CD4-positive, alpha-beta T cell (primary cell): ENCODE results near the gene C1QTNF8. TPM values are rescaled to one million over a fixed set of nuclear protein-coding genes. Genes with fewer than 3 reads are reported as not detected.

ENCODE experiments used
- ATAC-seq: fragments of 200-7000 bp; cut with Tn5 transposase; one replicate; pipeline ENCODE4 v1.10.0; 2022; ENCODE audit warnings: mild to moderate bottlenecking; ENCODE audit not compliant: poor library complexity
- CTCF ChIA-PET: fragments of 350-600 bp; sonication (Branson Sonifier 250); formaldehyde crosslinking; loops from one replicate; lab custom pipeline; 2021; ENCODE audit warnings: antibody characterized with exemption, inconsistent platforms; lab: Charles Lee
- POLR2A ChIA-PET: fragments of 350-600 bp; sonication (Branson Sonifier 250); formaldehyde crosslinking; loops from one replicate; lab custom pipeline; 2021; ENCODE audit warnings: antibody characterized with exemption, inconsistent platforms; lab: Charles Lee
- DNase-seq, 14 experiments: peaks; one replicate each; pipeline ENCODE4 v3.0.0-alpha.2; 2013 to 2020; ENCODE audit warnings: mixed read lengths in 2 of 14
- H3K27ac ChIP-seq, 2 donors: one replicate each; pipeline versions ENCODE4 v1.5.1 to v1.7.0; 2013; ENCODE audit warnings: low read length in 2 of 2, low read depth in 1 of 2, mild to moderate bottlenecking in 1 of 2
- H3K27me3 ChIP-seq, 2 experiments: 1 replicate in 1 of 2; 2 replicates in 1 of 2; pipeline versions ENCODE4 v1.6.1 to v1.7.0; 2013; ENCODE audit warnings: low read length in 2 of 2, control low read depth in 1 of 2, mild to moderate bottlenecking in 1 of 2, moderate library complexity in 1 of 2; ENCODE audit not compliant: insufficient read depth in 2 of 2, control insufficient read depth in 1 of 2
- H3K36me3 ChIP-seq: one replicate; pipeline ENCODE4 v1.6.1; 2013; ENCODE audit warnings: low read length, control low read depth; ENCODE audit not compliant: insufficient read depth
- H3K4me1 ChIP-seq: one replicate; pipeline ENCODE4 v1.6.1; 2013; ENCODE audit warnings: low read length, control low read depth; ENCODE audit not compliant: insufficient read depth
- H3K4me3 ChIP-seq: one replicate; pipeline ENCODE4 v1.5.1; 2013; ENCODE audit warnings: mild to moderate bottlenecking, low read length, moderate library complexity
- H3K9me3 ChIP-seq, 2 experiments: 1 replicate in 1 of 2; 2 replicates in 1 of 2; pipeline versions ENCODE4 v1.6.1 to v1.7.0; 2013; ENCODE audit warnings: low read length in 2 of 2, mild to moderate bottlenecking in 2 of 2, control low read depth in 1 of 2, moderate library complexity in 1 of 2; ENCODE audit not compliant: control insufficient read depth in 1 of 2, insufficient read depth in 1 of 2
- H3K27ac Mint-ChIP-seq: one replicate; pipeline ENCODE4 v1.8.0; 2020; ENCODE audit warnings: mixed read lengths
- H3K27me3 Mint-ChIP-seq: one replicate; pipeline ENCODE4 v1.8.0; 2021; ENCODE audit warnings: mixed read lengths
- H3K36me3 Mint-ChIP-seq: one replicate; pipeline ENCODE4 v1.8.0; 2021; ENCODE audit warnings: low read depth, mixed read lengths
- H3K4me1 Mint-ChIP-seq: one replicate; pipeline ENCODE4 v1.8.0; 2021; ENCODE audit warnings: low read depth, mixed read lengths
- H3K4me3 Mint-ChIP-seq: one replicate; pipeline ENCODE4 v1.8.0; 2020; ENCODE audit warnings: mild to moderate bottlenecking, mixed read lengths
- H3K9me3 Mint-ChIP-seq: one replicate; pipeline ENCODE4 v1.8.0; 2020; ENCODE audit warnings: mixed read lengths
- intact Hi-C, 2 experiments: fragments of 100-400 bp; cut with DNase I in 1 of 2; cut with micrococcal nuclease in 1 of 2; formaldehyde crosslinking; loops; one replicate each; pipeline versions ENCODE4 v1.15.1 to v1.9.0; 2023 to 2025; cut with DNase I, micrococcal nuclease
- polyA plus RNA-seq, 2 donors: library from polyadenylated mRNA; unstranded; fragments of 120-200 nt; gene quantifications; one replicate each; pipeline ENCODE4 v1.2.1, GENCODE V29; 2013
- total RNA-seq, 174 experiments: library from RNA in 2 of 174; stranded (reverse) in 2 of 174; gene quantifications; one replicate each; pipeline ENCODE4 v1.2.3 and lab custom pipeline; 2021 to 2026
- TF ChIP-seq, protein P1 (sequence below): fragments of 200-600 bp; IDR thresholded peaks from one replicate; pipeline ENCODE4 v1.8.0; 2022; ENCODE audit warnings: antibody characterized with exemption, mild to moderate bottlenecking

C1QTNF8 gene, protein sequence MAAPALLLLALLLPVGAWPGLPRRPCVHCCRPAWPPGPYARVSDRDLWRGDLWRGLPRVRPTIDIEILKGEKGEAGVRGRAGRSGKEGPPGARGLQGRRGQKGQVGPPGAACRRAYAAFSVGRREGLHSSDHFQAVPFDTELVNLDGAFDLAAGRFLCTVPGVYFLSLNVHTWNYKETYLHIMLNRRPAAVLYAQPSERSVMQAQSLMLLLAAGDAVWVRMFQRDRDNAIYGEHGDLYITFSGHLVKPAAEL
- total RNA-seq = not detected
- polyA plus RNA-seq (2013, experiment 1 of 2) = not detected
- polyA plus RNA-seq (2013, experiment 2 of 2) = not detected
- 0 to 0.15 (median 0) reads per million in 172 experiments for total RNA-seq (lab: John Stamatoyannopoulos, UW)

GRCh38 chr16:1096169-1097082 lies at the start of gene C1QTNF8:
C1QTNF8 (minus strand) TSS chr16:1096244; CDS start chr16:1094922, 1,322 bp downstream.
- H3K4me1 Mint-ChIP-seq = no peaks in the 10 kb centered on the region
- H3K4me3 ChIP-seq = no peak within 1 kb of the TSS
- no peaks in the 10 kb centered on the region for H3K36me3 ChIP-seq
- DNase-seq (no peak), ATAC-seq (no peak)
- no peak within 1 kb of the TSS for H3K27ac ChIP-seq
- TF ChIP-seq, protein P1, sequence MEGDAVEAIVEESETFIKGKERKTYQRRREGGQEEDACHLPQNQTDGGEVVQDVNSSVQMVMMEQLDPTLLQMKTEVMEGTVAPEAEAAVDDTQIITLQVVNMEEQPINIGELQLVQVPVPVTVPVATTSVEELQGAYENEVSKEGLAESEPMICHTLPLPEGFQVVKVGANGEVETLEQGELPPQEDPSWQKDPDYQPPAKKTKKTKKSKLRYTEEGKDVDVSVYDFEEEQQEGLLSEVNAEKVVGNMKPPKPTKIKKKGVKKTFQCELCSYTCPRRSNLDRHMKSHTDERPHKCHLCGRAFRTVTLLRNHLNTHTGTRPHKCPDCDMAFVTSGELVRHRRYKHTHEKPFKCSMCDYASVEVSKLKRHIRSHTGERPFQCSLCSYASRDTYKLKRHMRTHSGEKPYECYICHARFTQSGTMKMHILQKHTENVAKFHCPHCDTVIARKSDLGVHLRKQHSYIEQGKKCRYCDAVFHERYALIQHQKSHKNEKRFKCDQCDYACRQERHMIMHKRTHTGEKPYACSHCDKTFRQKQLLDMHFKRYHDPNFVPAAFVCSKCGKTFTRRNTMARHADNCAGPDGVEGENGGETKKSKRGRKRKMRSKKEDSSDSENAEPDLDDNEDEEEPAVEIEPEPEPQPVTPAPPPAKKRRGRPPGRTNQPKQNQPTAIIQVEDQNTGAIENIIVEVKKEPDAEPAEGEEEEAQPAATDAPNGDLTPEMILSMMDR = no peak
- no peaks in the 10 kb centered on the region for H3K36me3 Mint-ChIP-seq
- CTCF ChIA-PET = no interaction called here
- H3K9me3 Mint-ChIP-seq = no peaks in the 10 kb centered on the region
- H3K9me3 ChIP-seq = no peaks in the 10 kb centered on the region
- intact Hi-C loops = no loop called here
- no peaks in the 10 kb centered on the region for H3K27me3 ChIP-seq
- no peak within 1 kb of the TSS for H3K27ac Mint-ChIP-seq
- no peaks in the 10 kb centered on the region for H3K27me3 Mint-ChIP-seq
- no peak within 1 kb of the TSS for H3K4me3 Mint-ChIP-seq
- H3K4me1 ChIP-seq = no peaks in the 10 kb centered on the region
- POLR2A ChIA-PET = no interaction called here

DNA sequence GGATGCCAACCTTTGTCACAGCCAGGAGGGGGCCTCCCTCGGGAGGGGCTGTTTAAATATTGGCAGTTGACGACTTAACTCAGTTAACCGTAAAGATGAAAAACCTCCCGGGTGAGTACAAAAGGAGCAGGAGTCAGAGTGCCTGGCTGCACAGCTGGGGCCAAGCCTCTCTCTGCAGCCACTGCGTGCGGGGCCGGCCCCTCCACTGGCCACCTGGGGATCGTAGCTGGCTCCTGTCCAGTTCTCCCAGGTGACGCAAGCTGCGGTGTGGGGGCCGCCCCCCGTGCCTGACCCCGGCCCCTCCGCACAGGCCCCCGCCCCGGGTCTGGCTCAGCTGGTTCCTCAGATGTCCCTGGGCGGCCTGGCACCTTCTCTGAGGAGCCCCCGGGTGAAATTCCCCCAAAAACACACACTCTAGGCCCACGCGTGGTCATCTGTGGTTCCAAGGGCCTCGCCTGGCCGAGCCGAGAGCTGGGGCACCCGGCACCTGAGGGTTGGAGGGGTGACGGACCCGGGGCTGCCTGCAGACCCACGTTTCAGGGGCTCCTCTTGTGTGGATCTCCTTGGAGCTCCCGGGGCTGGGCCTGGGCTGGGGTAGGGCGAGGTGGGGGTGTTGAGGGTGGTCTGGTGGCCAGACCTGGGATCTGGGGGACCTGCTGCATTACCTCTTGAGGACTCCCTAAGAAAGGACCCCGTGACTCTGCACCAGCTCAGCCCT lies 49.5 kb upstream of the C1QTNF8 start:
- Histone ChIP-seq H3K27ac (no peak overlapping the region), H3K4me3 (no peak overlapping the region), H3K27me3 (no peaks in the 10 kb centered on the region), H3K4me1 (no peaks in the 10 kb centered on the region), H3K9me3 (peaks cover 0 to 34% of the 10 kb centered on the region in 2 experiments), H3K36me3 (no peaks in the 10 kb centered on the region)
- no peaks in the 10 kb centered on the region for H3K9me3 Mint-ChIP-seq
- no peak overlapping the region for H3K4me3 Mint-ChIP-seq
- no peak for ATAC-seq
- no peaks in the 10 kb centered on the region for H3K4me1 Mint-ChIP-seq
- TF ChIP-seq, protein P1 = no peak
- intact Hi-C loops = no loop called here
- no peak overlapping the region for H3K27ac Mint-ChIP-seq
- H3K36me3 Mint-ChIP-seq = no peaks in the 10 kb centered on the region
- H3K27me3 Mint-ChIP-seq = no peaks in the 10 kb centered on the region
- POLR2A ChIA-PET = no interaction called here
- DNase-seq = no peak
- CTCF ChIA-PET = no interaction called here
